Pancreas (tissue), 10 donors: ENCODE data around the gene OCA2. TPM values are rescaled to one million over a fixed set of nuclear protein-coding genes. Genes with fewer than 3 reads are reported as not detected.

Experiments used
- ATAC-seq, 4 donors: fragments of 200-7000 bp; cut with Tn5 transposase; one replicate each; pipeline versions ENCODE4 v1.8.0 to v1.9.1; 2020; ENCODE audit warnings: mild to moderate bottlenecking in 4 of 4, moderate library complexity in 4 of 4
- DNase-seq, 6 donors: peaks; one replicate each; pipeline ENCODE4 v3.0.0-alpha.2; 2020
- FAIRE-seq: peaks from 2 replicates; lab custom pipeline; 2012; peaks lifted over from hg19 to GRCh38; lab: Jason Lieb, UNC
- H3K27ac ChIP-seq, 4 donors: fragments of 200-600 bp; sonication (generic); 1 replicate in 3 of 4; 2 replicates in 1 of 4; pipeline versions ENCODE4 v1.5.0 to v1.8.0; 2020
- H3K27me3 ChIP-seq, 4 donors: fragments of 200-600 bp; one replicate each; pipeline ENCODE4 v1.8.0; 2021
- H3K36me3 ChIP-seq, 3 donors: fragments of 200-600 bp; sonication (generic) in 1 of 3; one replicate each; pipeline versions ENCODE4 v1.5.0 to v1.8.0; 2020 to 2021
- H3K4me1 ChIP-seq, 3 donors: fragments of 200-600 bp; one replicate each; pipeline ENCODE4 v1.8.0; 2021
- H3K4me3 ChIP-seq, 4 donors: fragments of 200-600 bp; sonication (generic) in 2 of 4; one replicate each; pipeline versions ENCODE4 v1.5.0 to v1.8.0; 2020 to 2021
- H3K9me3 ChIP-seq, 4 donors: fragments of 200-600 bp; one replicate each; pipeline ENCODE4 v1.8.0; 2021
- WGBS, 2 donors: extraction: QIAGEN DNeasy Blood & Tissue Kit; methylation state at CpG; one replicate each; pipeline ENCODE4 v1.1.7; 2013; 5-methylcytosine and 5-hydroxymethylcytosine counted together
- intact Hi-C, 3 donors: fragments of 100-400 bp; cut with DNase I; formaldehyde crosslinking; loops; one replicate each; pipeline versions ENCODE4 v1.11.1 to v1.14.2; 2022
- polyA plus RNA-seq, 2 donors: library from polyadenylated mRNA; stranded (reverse); fragments of 200-250 nt; gene quantifications; one replicate each; pipeline ENCODE4 v1.2.3, GENCODE V29; 2013
- total RNA-seq, 6 donors: library from RNA; stranded (reverse); fragmentation: NEBNext Ultra II Directional in 4 of 6; extraction: Animal tissue kit (Norgen Biotek cat#: 25700) in 4 of 6; gene quantifications; one replicate each; pipeline versions ENCODE4 v1.2.1 to v1.2.4, GENCODE V29; 2021 to 2023
- TF ChIP-seq, protein P1 (sequence below), 4 donors: fragments of 200-600 bp; sonication (generic) in 3 of 4; IDR thresholded peaks; one replicate each; pipeline versions ENCODE4 v1.5.0 to v1.8.0; 2021; ENCODE audit warnings: antibody characterized with exemption in 4 of 4
- donor health status: healthy with polysubstance abuse.
- donor health status: DM: no; HTN: no; CAD: no; lungs with moderate emphysema.
- donor health status: DM: no; HTN: no; CAD: no.
- donor health status: control.
- donor health status: control.
- donor health status: Bipolar disorder and iron deficiency.
- donor health status: DM: yes; HTN: yes; CAD: no.
- donor health status: DM: no; HTN: no; CAD: no.
- donor health status: DM: no; HTN: no; CAD: no.
- donor health status: DM: yes; HTN: yes; CAD: no.

OCA2 gene
- total and polyA plus RNA-seq, 8 donors, result 0.12 to 0.31 (median 0.18) TPM; not detected in 4

DNA sequence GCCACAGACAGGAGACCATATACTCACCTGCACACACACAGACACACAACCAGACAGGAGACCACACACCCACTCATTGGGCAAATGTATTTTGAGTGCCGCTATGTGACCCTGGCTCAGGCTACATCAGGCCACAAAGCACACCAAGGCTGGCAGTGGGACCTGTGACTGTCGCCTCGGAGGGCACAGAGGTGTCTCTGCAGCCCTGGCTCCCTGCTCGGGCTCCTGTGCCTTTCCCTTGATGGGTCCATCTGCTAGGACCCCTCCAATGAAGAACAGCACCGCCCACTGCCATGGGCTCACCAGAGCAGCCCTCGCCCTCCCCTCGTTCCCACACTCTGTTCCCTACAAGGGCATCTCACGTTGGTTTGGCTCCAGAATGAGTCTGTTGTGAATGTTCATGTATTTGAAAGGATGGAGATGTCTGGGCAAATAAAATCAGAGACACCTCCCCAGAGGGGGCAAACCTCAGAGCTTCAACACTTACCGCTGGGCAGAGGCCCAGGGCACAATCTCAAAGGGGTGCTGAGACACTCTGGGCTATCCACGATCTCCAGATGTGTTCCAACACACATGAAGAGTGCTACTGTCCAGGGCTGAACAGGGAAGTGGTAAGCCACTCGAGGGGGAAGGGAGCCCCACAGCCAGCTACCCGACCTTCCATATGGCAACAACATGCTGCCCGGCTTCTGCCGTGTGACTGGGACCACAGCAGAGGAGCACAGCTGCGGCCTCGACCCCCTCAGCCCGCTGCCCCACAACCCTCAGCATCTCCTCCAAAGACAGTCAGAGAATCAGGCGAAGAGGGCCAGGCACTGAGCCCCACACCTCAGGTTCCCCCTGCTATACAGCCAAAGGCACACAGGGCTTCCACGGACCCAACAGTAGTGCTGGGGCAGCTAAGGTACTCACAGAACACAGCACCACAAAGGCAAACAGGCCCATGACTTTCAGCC, 74.9 kb downstream of the OCA2 start:
- Histone ChIP-seq H3K4me1 (no peaks in the 10 kb centered on the region), H3K27ac (no peak overlapping the region), H3K9me3 (no peaks in the 10 kb centered on the region), H3K4me3 (no peak overlapping the region), H3K27me3 (no peaks in the 10 kb centered on the region), H3K36me3 (no peaks in the 10 kb centered on the region)
- no peak for DNase-seq
- no peak for FAIRE-seq
- ATAC-seq, result no peak
- TF ChIP-seq, protein P1, sequence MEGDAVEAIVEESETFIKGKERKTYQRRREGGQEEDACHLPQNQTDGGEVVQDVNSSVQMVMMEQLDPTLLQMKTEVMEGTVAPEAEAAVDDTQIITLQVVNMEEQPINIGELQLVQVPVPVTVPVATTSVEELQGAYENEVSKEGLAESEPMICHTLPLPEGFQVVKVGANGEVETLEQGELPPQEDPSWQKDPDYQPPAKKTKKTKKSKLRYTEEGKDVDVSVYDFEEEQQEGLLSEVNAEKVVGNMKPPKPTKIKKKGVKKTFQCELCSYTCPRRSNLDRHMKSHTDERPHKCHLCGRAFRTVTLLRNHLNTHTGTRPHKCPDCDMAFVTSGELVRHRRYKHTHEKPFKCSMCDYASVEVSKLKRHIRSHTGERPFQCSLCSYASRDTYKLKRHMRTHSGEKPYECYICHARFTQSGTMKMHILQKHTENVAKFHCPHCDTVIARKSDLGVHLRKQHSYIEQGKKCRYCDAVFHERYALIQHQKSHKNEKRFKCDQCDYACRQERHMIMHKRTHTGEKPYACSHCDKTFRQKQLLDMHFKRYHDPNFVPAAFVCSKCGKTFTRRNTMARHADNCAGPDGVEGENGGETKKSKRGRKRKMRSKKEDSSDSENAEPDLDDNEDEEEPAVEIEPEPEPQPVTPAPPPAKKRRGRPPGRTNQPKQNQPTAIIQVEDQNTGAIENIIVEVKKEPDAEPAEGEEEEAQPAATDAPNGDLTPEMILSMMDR (IDR thresholded peaks at IDR 0.05), result no peak
- intact Hi-C loops, result no loop called here
- 73 to 78% methylated on average over 19 of the region's 19 CpGs for WGBS, 2 donors

DNA sequence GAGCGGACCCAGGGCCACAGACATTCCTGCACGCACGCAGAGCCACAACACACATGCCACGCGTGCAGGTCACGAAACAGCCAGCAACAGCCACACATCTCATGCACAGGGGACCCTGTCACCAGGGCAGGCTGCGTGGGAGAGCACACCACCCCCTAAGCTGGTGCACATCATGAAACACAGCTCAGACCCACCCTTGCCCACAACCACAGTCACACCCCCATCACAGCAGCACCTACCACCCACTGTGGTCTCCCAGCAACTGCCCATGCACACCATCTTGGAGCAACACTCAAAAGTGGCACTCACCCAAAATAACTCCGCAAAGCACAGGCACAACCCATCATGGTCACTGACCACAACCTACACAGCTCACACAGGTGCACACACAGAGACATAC, 75.7 kb downstream of the OCA2 start:
- Histone ChIP-seq H3K27ac (no peak overlapping the region), H3K9me3 (no peaks in the 10 kb centered on the region), H3K4me3 (no peak overlapping the region), H3K4me1 (no peaks in the 10 kb centered on the region), H3K27me3 (no peaks in the 10 kb centered on the region), H3K36me3 (no peaks in the 10 kb centered on the region)
- DNase-seq (no peak), FAIRE-seq (no peak), ATAC-seq (no peak)
- TF ChIP-seq, protein P1 (IDR thresholded peaks at IDR 0.05), result no peak
- WGBS, 2 donors, result 87 to 91% methylated on average over 8 of the region's 8 CpGs
- intact Hi-C loops, result no loop called here

DNA sequence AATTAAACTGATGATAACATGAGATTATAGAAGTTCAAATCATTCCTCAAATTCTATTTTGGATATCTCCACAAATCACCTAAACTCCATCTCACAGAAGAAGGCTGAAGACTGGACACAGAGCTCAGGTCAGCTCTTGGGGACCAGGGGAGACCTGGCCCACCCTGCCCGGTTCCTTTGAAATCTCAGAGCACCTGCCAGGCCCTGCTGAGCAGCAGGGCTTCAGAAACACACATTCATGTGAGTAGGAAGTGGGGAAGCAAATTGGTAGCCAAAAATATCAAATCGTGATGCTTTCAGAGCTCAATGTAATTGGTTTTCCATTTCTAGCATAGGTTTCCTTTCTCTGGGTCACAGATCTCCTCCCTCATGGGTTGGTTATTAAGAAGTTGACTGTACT, 76.2 kb downstream of the OCA2 start:
- TF ChIP-seq, protein P1 (IDR thresholded peaks at IDR 0.05), result no peak
- Histone ChIP-seq H3K36me3 (no peaks in the 10 kb centered on the region), H3K27ac (no peak overlapping the region), H3K4me3 (no peak overlapping the region), H3K27me3 (no peaks in the 10 kb centered on the region), H3K9me3 (no peaks in the 10 kb centered on the region), H3K4me1 (no peaks in the 10 kb centered on the region)
- ATAC-seq (no peak), FAIRE-seq (no peak), DNase-seq (no peak)
- intact Hi-C loops, result no loop called here
- 59 to 80% methylated on average over 2 of the region's 2 CpGs for WGBS, 2 donors

DNA sequence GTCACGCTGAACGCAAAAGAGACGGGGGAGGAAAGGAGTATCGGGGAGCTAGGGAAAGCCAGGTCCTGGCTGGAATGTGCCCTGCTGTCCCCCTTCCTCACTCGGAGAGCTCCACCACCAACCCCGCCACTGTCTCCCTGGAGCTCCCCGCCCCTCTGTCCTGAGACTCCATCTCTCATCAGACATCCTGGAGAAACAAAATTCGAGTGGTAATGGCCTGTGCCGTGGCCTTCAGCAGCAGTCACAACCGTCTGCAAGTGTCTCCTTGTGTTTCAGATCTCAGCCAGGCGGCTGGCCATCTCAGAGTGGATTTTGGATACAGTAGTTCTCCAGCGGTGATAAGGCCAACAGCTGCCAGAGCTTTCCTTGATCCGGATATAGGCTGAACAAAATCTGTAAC, 76.9 kb downstream of the OCA2 start:
- FAIRE-seq (no peak), ATAC-seq (no peak)

More for the DNA sequence above, 76.9 kb downstream of the OCA2 start:
- intact Hi-C loops, result no loop called here
- H3K27ac ChIP-seq, result no peak overlapping the region
- no peaks in the 10 kb centered on the region for H3K9me3 ChIP-seq
- no peak for DNase-seq
- no peaks in the 10 kb centered on the region for H3K36me3 ChIP-seq
- no peaks in the 10 kb centered on the region for H3K27me3 ChIP-seq
- H3K4me3 ChIP-seq, result no peak overlapping the region
- WGBS, 2 donors, result 59 to 62% methylated on average over 13 of the region's 13 CpGs
- TF ChIP-seq, protein P1 (IDR thresholded peaks at IDR 0.05), result no peak
- no peaks in the 10 kb centered on the region for H3K4me1 ChIP-seq
